Measurements from ENCODE around the gene R3HDM2.

DNA sequence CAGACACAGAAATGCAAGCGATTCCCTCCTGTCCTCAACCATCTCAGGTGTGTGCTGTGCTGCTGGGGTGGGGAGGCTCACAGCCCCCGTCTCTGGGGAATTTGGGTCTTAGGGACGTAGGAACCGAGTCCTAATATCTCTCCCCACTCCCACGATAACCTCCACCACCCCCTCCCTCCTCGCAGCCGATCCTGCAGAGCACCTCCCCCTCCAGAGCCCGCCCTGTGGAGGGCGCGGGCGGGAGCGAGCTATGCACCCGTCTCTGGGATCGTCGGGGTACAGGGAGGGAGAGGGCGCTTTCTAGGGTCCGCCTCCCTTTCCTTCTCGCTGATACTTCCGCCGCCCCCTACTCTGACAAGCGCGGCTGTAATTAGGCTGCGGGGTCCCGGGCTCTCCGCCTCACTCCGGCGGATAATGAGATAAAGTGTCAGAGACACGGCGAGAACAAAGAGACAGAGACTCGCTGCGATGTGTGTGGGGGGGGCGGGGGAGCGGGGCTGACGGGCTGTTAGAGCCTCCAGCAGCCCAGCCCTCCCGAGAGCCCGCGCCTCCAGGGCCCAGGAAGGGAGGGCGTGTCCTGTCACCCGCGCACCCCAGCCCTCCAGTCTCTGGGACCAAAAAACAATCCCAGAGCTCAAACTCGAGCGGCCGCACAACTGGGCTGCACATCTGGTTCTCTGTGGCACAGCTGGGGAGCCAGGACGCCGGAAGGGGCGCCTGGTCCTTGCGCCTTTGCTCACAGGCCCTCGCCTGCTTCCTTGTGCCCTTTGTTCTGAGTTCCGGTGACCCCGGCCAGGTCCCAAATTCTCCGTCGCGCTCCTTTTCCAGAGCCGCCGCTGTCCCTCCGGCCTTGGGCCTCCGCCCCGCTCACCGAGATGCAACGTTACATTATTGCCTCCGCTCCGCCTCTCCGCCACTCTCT, 192.7 kb downstream of the R3HDM2 start:
- TF ChIP-seq EZH2 (IDR thresholded peaks at IDR 0.05; ENCODE audit: borderline replicate concordance) (peak; percentile 64), CTCF (IDR thresholded peaks at IDR 0.05; ENCODE audit: poor library complexity) (no peak)
